Endothelial cell of umbilical vein (primary cell): ENCODE results near the gene PIN1. TPM values are rescaled to one million over a fixed set of nuclear protein-coding genes. Genes with fewer than 3 reads are reported as not detected.

Source experiments
- BruUV-seq: library from RNA; stranded (reverse); fragments of 400-500 nt; replicated peaks from 2 replicates; lab custom pipeline; 2021; lab: Mats Ljungman, UMichigan
- CTCF ChIA-PET: fragments of 300-600, 350-600 bp; sonication (Branson Sonifier 250); formaldehyde crosslinking; loops from one replicate; lab custom pipeline; 2021; ENCODE audit warnings: antibody characterized with exemption, inconsistent platforms; lab: Charles Lee
- POLR2A ChIA-PET: fragments of 300-600, 350-600 bp; sonication (Branson Sonifier 250); formaldehyde crosslinking; loops from one replicate; lab custom pipeline; 2021; ENCODE audit warnings: antibody characterized with exemption, inconsistent platforms; lab: Charles Lee
- DNase-seq: peaks from one replicate; pipeline ENCODE4 v3.0.0-alpha.2; 2011; ENCODE audit warnings: low read depth, low spot score
- FAIRE-seq: peaks from 2 replicates; lab custom pipeline; 2011; peaks lifted over from hg19 to GRCh38; lab: Jason Lieb, UNC
- H2AFZ ChIP-seq: 2 replicates; pipeline ENCODE4 v1.6.0; 2012; ENCODE audit warnings: low read depth, low read length, control low read depth, inconsistent platforms
- H3K27ac ChIP-seq: 2 replicates; pipeline ENCODE4 v1.5.1; 2011; ENCODE audit warnings: low read depth, mild to moderate bottlenecking, control low read depth, low read length, moderate library complexity; ENCODE audit not compliant: insufficient read depth
- H3K27me3 ChIP-seq, 2 experiments: 2 replicates each; pipeline versions ENCODE4 v1.6.0 to v1.6.1; 2011; ENCODE audit warnings: low read length in 2 of 2, mixed read lengths in 1 of 2; ENCODE audit not compliant: control insufficient read depth in 2 of 2, insufficient read depth in 2 of 2
- H3K36me3 ChIP-seq, 2 experiments: 2 replicates in 1 of 2; 3 replicates in 1 of 2; pipeline ENCODE4 v1.5.1; 2011; ENCODE audit warnings: low read length in 2 of 2, mild to moderate bottlenecking in 1 of 2, moderate library complexity in 1 of 2; ENCODE audit not compliant: control insufficient read depth in 2 of 2, insufficient read depth in 2 of 2; ENCODE audit errors: extremely low read depth in 1 of 2
- H3K4me1 ChIP-seq: 3 replicates; pipeline ENCODE4 v1.5.1; 2011; ENCODE audit warnings: mild to moderate bottlenecking, low read length; ENCODE audit not compliant: control insufficient read depth, insufficient read depth; ENCODE audit errors: extremely low read depth
- H3K4me2 ChIP-seq: 2 replicates; pipeline ENCODE4 v1.6.1; 2011; ENCODE audit warnings: low read length, control low read depth, mixed read lengths; ENCODE audit not compliant: insufficient read depth
- H3K4me3 ChIP-seq, 3 experiments: fragments of 200-600 bp in 1 of 3; sonication (generic), shearing (Covaris generic) in 1 of 3; replicated peaks in 1 of 3; 2 replicates each; pipeline ENCODE4 v1.5.1; 2011 to 2016; ENCODE audit warnings: control low read depth in 3 of 3, low read length in 3 of 3, mild to moderate bottlenecking in 2 of 3, inconsistent platforms in 1 of 3, low read depth in 1 of 3, moderate library complexity in 1 of 3; ENCODE audit not compliant: insufficient read depth in 1 of 3
- H3K79me2 ChIP-seq: 2 replicates; pipeline ENCODE4 v1.6.0; 2012; ENCODE audit warnings: low read length, inconsistent platforms; ENCODE audit not compliant: control insufficient read depth, insufficient read depth
- H3K9ac ChIP-seq: replicated peaks from 2 replicates; pipeline ENCODE3; 2011; ENCODE audit warnings: low read length, control low read depth; ENCODE audit not compliant: insufficient read depth; ENCODE audit errors: extremely low read depth
- H3K9me1 ChIP-seq: replicated peaks from 3 replicates; pipeline ENCODE4 v1.6.0; 2011; ENCODE audit warnings: mild to moderate bottlenecking, low read length; ENCODE audit not compliant: control insufficient read depth, insufficient read depth; ENCODE audit errors: extremely low read depth
- H3K9me3 ChIP-seq: replicated peaks from 2 replicates; pipeline ENCODE4 v1.5.1; 2012; ENCODE audit warnings: low read length, inconsistent platforms; ENCODE audit not compliant: control insufficient read depth, insufficient read depth
- H4K20me1 ChIP-seq: replicated peaks from 2 replicates; pipeline ENCODE3; 2011; ENCODE audit warnings: mild to moderate bottlenecking, low read length; ENCODE audit not compliant: control insufficient read depth, insufficient read depth; ENCODE audit errors: extremely low read depth
- EZH2 ChIP-seq: IDR thresholded peaks from 2 replicates; pipeline ENCODE4 v1.6.1; 2012; ENCODE audit warnings: borderline replicate concordance, low read depth, mild to moderate bottlenecking, moderate library complexity, low read length, inconsistent platforms; ENCODE audit not compliant: severe bottlenecking
- FOS ChIP-seq: IDR thresholded peaks from 2 replicates; pipeline ENCODE4 v1.6.1; 2011; ENCODE audit warnings: mild to moderate bottlenecking, low read length, moderate library complexity, borderline replicate concordance; ENCODE audit not compliant: insufficient read depth
- GATA2 ChIP-seq: IDR thresholded peaks from 2 replicates; pipeline ENCODE4 v1.7.0; 2011; ENCODE audit warnings: low read depth, mild to moderate bottlenecking, moderate library complexity, mixed read lengths, low read length; ENCODE audit not compliant: insufficient read length, insufficient read depth
- JUN ChIP-seq: IDR thresholded peaks from 2 replicates; pipeline ENCODE4 v1.6.1; 2011; ENCODE audit warnings: borderline replicate concordance, low read depth; ENCODE audit not compliant: insufficient read length, insufficient read depth
- MAX ChIP-seq: IDR thresholded peaks from 2 replicates; pipeline ENCODE4 v1.6.1; 2011; ENCODE audit not compliant: insufficient read depth, insufficient read length
- MYC ChIP-seq: IDR thresholded peaks from one replicate; pipeline ENCODE4 v1.6.1; 2011; ENCODE audit warnings: mild to moderate bottlenecking, low read depth, low read length
- POLR2A ChIP-seq: IDR thresholded peaks from 2 replicates; pipeline ENCODE4 v1.6.1; 2012; ENCODE audit warnings: low read depth, mild to moderate bottlenecking, control low read depth, low read length
- POLR2AphosphoS5 ChIP-seq: IDR thresholded peaks from 2 replicates; pipeline ENCODE4 v1.6.1; 2012; ENCODE audit warnings: low read depth, mild to moderate bottlenecking, control low read depth, low read length, moderate library complexity; ENCODE audit not compliant: insufficient read depth
- dilution Hi-C: fragments of 300-500 bp; cut with MboI; formaldehyde crosslinking; loops from one replicate; pipeline ENCODE4 v1.15.0; 2019; ENCODE audit warnings: low sequenced_read_pairs; ENCODE audit not compliant: extremely low pct_ligation_motif_present
- intact Hi-C: fragments of 100-400 bp; cut with micrococcal nuclease; formaldehyde crosslinking; loops from one replicate; pipeline ENCODE4 v1.10.0; 2022
- polyA plus RNA-seq, 4 experiments: library from polyadenylated mRNA; depleted of rRNA in 3 of 4; stranded (reverse) in 3 of 4; unstranded in 1 of 4; fragments of >200 nt; gene quantifications; 2 replicates each; pipeline versions ENCODE4 v1.2.1 to v1.2.3, GENCODE V29; 2011 to 2012; ENCODE audit warnings: missing spikeins in 1 of 4
- total RNA-seq: library from RNA; stranded (reverse); gene quantifications from 2 replicates; pipeline ENCODE4 v1.2.3, GENCODE V29; 2021
- TF ChIP-seq, protein P1 (sequence below), 2 donors: IDR thresholded peaks; 1 replicate in 1 of 2; 2 replicates in 1 of 2; pipeline ENCODE4 v1.5.1; 2011; ENCODE audit warnings: low read length in 2 of 2, mild to moderate bottlenecking in 2 of 2, moderate library complexity in 2 of 2, control low read depth in 1 of 2, inconsistent platforms in 1 of 2, low read depth in 1 of 2; ENCODE audit not compliant: insufficient read depth in 1 of 2; ENCODE audit errors: extremely low read depth in 1 of 2

PIN1 gene
- total and polyA plus RNA-seq, 2 donors (not counting 3 experiments of a cell fraction or from before 2014, with no cell fraction given) = 97.4 to 115 TPM

DNA sequence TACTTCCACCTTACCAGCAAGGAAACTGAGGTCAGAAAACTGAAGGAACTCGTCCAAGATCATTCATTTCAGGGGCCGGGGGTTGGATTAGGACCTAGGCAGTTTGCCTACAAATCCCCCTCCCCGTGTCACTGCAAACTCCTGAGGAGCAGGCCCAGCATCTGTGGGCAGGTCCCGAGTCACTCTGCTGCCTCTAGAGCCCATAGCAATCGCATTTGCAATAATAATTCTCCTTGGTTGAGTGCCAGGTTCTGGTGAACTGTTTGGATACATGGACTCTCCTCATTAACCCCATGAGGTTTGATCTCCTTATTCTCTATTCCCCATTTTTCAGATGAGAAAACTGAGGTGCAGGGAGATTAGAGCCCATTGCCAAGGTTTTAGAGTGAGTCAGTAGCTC is 903 bp downstream of the PIN1 start:
- ChIA-PET CTCF (no interaction called here), POLR2A (no interaction called here)
- Histone ChIP-seq H3K4me3 (peak overlapping the region; percentile 80 to 87 (median 86)), H3K9ac (peak overlapping the region; percentile 71), H3K36me3 (peaks cover 3 to 6% of the 10 kb centered on the region in 2 experiments), H3K9me1 (no peaks in the 10 kb centered on the region), H3K4me1 (peaks cover 9% of the 10 kb centered on the region), H3K9me3 (no peaks in the 10 kb centered on the region), H4K20me1 (no peaks in the 10 kb centered on the region), H2AFZ (no peak overlapping the region), H3K79me2 (peaks cover 15% of the 10 kb centered on the region), H3K27me3 (no peaks in the 10 kb centered on the region), H3K4me2 (peak overlapping the region; percentile 95), H3K27ac (no peak overlapping the region)
- intact Hi-C loops = no loop called here
- TSS peak; percentile 25 for BruUV-seq
- DNase-seq (no peak), FAIRE-seq (peak; percentile 52)
- dilution Hi-C loops = no loop called here
- TF ChIP-seq GATA2 (no peak), POLR2AphosphoS5 (no peak), FOS (no peak), JUN (no peak), POLR2A (no peak), EZH2 (no peak), MYC (no peak), MAX (no peak)
- TF ChIP-seq, protein P1, sequence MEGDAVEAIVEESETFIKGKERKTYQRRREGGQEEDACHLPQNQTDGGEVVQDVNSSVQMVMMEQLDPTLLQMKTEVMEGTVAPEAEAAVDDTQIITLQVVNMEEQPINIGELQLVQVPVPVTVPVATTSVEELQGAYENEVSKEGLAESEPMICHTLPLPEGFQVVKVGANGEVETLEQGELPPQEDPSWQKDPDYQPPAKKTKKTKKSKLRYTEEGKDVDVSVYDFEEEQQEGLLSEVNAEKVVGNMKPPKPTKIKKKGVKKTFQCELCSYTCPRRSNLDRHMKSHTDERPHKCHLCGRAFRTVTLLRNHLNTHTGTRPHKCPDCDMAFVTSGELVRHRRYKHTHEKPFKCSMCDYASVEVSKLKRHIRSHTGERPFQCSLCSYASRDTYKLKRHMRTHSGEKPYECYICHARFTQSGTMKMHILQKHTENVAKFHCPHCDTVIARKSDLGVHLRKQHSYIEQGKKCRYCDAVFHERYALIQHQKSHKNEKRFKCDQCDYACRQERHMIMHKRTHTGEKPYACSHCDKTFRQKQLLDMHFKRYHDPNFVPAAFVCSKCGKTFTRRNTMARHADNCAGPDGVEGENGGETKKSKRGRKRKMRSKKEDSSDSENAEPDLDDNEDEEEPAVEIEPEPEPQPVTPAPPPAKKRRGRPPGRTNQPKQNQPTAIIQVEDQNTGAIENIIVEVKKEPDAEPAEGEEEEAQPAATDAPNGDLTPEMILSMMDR (IDR thresholded peaks at IDR 0.05; ENCODE audit: extremely low read depth in 1 of 2, insufficient read depth in 1 of 2, low read depth in 1 of 2, low read length in 2 of 2) = no peak
